Activated CD8-positive, alpha-beta T cell treated with anti-CD3 and anti-CD28 coated beads for 36 hours (primary cell): Measurements from ENCODE around the gene USP34. TPM values are rescaled to one million over a fixed set of nuclear protein-coding genes. Genes with fewer than 3 reads are reported as not detected.
A peak's percentile ranks its signal among the peaks of the same experiment; 100 is the strongest.
"Not testable (repeated sequence)": the region's sequence is repeated elsewhere in the genome, so short reads cannot be mapped to it uniquely, and the experiment has no call there.

Experiments used
- ATAC-seq: fragments of 200-7000 bp; cut with Tn5 transposase; one replicate; pipeline ENCODE4 v1.10.0; 2021; ENCODE audit warnings: mild to moderate bottlenecking, moderate library complexity
- CTCF ChIA-PET: fragments of 350-600 bp; sonication (Branson Sonifier 250); formaldehyde crosslinking; loops from one replicate; lab custom pipeline; 2021; ENCODE audit warnings: antibody characterized with exemption; lab: Charles Lee
- POLR2A ChIA-PET: fragments of 350-600 bp; sonication (Branson Sonifier 250); formaldehyde crosslinking; loops from one replicate; lab custom pipeline; 2021; ENCODE audit warnings: antibody characterized with exemption; lab: Charles Lee
- DNase-seq: peaks from one replicate; pipeline ENCODE4 v3.0.0-alpha.2; 2020
- H3K27ac Mint-ChIP-seq: one replicate; pipeline ENCODE4 v1.8.0; 2021; ENCODE audit warnings: mild to moderate bottlenecking, mixed read lengths
- H3K27me3 Mint-ChIP-seq: one replicate; pipeline ENCODE4 v1.8.0; 2021; ENCODE audit warnings: mixed read lengths
- H3K36me3 Mint-ChIP-seq: one replicate; pipeline ENCODE4 v1.8.0; 2021; ENCODE audit warnings: low read depth, mixed read lengths
- H3K4me1 Mint-ChIP-seq: one replicate; pipeline ENCODE4 v1.8.0; 2021; ENCODE audit warnings: low read depth, mixed read lengths
- H3K4me3 Mint-ChIP-seq: one replicate; pipeline ENCODE4 v1.8.0; 2021; ENCODE audit warnings: mild to moderate bottlenecking, moderate library complexity, mixed read lengths
- H3K9me3 Mint-ChIP-seq: one replicate; pipeline ENCODE4 v1.8.0; 2021; ENCODE audit warnings: mixed read lengths
- intact Hi-C: fragments of 100-400 bp; cut with micrococcal nuclease; formaldehyde crosslinking; loops from one replicate; pipeline ENCODE4 v1.10.0; 2022
- total RNA-seq, 2 experiments: library from RNA; stranded (reverse); gene quantifications; one replicate each; pipeline ENCODE4 v1.2.3, GENCODE V29; 2021
- TF ChIP-seq, protein P1 (sequence below): fragments of 200-600 bp; IDR thresholded peaks from one replicate; pipeline ENCODE4 v1.8.0; 2022; ENCODE audit warnings: antibody characterized with exemption, mild to moderate bottlenecking

USP34 gene
- total RNA-seq, 2 experiments from 2014 or later: 69.0 to 71.3 TPM

DNA sequence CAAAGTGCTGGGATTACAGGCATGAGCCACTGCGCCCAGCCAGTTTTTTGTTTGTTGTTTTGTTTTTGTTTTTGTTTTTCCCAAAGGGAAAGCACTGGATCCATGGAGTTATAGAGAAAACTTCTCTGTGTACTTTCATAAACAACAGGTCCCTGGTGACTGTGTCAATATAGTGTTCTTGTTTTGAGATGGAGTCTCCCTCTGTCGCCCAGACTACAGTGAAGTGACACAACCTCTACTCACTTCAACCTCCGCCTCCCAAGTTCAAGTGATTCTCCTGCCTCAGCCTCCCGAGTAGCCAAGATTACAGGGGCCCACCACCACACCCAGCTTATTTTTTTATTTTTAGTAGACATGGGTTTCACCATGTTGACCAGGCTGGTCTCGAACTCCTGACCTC, 16.5 kb downstream of the USP34 start:
- Mint-ChIP-seq H3K27me3 (no peaks in the 10 kb centered on the region), H3K36me3 (peaks cover 30% of the 10 kb centered on the region), H3K4me3 (no peak overlapping the region), H3K27ac (peak overlapping the region; percentile 15), H3K9me3 (no peaks in the 10 kb centered on the region), H3K4me1 (peaks cover 46% of the 10 kb centered on the region)
- DNase-seq: no peak
- CTCF ChIA-PET: interaction anchor here (0.8 to 2.4 kb wide), 2 partner anchors 16 to 28 kb away, joined by 3 to 10 read pairs; no protein-coding TSS in a partner anchor
- intact Hi-C loops: no loop called here
- ATAC-seq: no peak
- POLR2A ChIA-PET: interaction anchor here (0.6 kb wide), 1 partner anchor 16 kb away, joined by 3 read pairs; no protein-coding TSS in a partner anchor
- TF ChIP-seq, protein P1, sequence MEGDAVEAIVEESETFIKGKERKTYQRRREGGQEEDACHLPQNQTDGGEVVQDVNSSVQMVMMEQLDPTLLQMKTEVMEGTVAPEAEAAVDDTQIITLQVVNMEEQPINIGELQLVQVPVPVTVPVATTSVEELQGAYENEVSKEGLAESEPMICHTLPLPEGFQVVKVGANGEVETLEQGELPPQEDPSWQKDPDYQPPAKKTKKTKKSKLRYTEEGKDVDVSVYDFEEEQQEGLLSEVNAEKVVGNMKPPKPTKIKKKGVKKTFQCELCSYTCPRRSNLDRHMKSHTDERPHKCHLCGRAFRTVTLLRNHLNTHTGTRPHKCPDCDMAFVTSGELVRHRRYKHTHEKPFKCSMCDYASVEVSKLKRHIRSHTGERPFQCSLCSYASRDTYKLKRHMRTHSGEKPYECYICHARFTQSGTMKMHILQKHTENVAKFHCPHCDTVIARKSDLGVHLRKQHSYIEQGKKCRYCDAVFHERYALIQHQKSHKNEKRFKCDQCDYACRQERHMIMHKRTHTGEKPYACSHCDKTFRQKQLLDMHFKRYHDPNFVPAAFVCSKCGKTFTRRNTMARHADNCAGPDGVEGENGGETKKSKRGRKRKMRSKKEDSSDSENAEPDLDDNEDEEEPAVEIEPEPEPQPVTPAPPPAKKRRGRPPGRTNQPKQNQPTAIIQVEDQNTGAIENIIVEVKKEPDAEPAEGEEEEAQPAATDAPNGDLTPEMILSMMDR: no peak

DNA sequence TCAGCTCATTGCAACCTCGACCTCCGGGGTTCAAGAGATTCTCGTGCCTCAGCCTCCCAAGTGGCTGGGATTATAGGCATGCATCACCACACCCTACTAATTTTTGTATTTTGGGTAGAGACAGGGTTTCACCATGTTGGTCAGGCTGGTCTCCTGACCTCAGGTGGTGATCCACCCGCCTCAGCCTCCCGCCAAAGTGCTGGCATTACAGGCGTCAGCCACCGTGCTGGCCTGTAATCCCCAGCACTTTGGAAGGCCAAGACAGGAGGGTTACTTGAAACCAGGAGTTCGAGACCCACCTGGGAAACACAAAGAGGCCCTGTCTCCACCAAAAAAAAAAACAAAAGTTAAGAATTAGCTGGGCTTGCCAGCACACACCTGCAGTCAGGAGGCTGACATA, 18.5 kb downstream of the USP34 start:
- Mint-ChIP-seq H3K36me3 (peaks cover 32% of the 10 kb centered on the region), H3K9me3 (no peaks in the 10 kb centered on the region), H3K27me3 (no peaks in the 10 kb centered on the region), H3K27ac (peak overlapping the region; percentile 49), H3K4me1 (peaks cover 39% of the 10 kb centered on the region), H3K4me3 (no peak overlapping the region)
- DNase-seq (no peak), ATAC-seq (no peak)
- ChIA-PET CTCF (interaction anchor here (2.4 kb wide), 1 partner anchor 26 kb away, joined by 10 read pairs; no protein-coding TSS in a partner anchor), POLR2A (interaction anchor here (1.0 kb wide), 1 partner anchor 13 kb away, joined by 3 read pairs; no protein-coding TSS in a partner anchor)
- intact Hi-C loops: no loop called here
- TF ChIP-seq, protein P1: no peak

DNA sequence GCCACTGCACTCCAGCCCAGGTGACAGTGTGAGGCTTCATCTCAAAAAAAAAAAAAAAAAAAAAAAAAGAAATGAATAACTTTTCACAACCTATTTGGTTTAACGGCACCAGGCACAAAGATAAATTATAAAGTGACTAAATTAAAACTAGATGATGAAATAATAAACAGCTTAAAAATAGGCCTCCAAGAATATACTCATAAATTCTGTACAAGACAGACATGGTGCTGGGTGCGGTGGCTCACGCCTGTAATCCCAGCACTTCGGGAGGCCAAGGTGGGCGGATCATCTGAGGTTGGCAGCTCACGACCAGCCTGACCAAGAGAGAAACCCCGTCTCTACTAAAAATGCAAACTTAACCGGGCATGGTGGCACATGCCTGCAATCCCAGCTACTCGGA, 19.7 kb downstream of the USP34 start:
- ChIA-PET CTCF (interaction anchor here (1.4 kb wide), 1 partner anchor 25 kb away, joined by 4 read pairs; no protein-coding TSS in a partner anchor), POLR2A (no interaction called here)
- Mint-ChIP-seq H3K27ac (no peak overlapping the region), H3K4me3 (no peak overlapping the region), H3K9me3 (no peaks in the 10 kb centered on the region), H3K4me1 (peaks cover 35% of the 10 kb centered on the region), H3K36me3 (peaks cover 31% of the 10 kb centered on the region), H3K27me3 (no peaks in the 10 kb centered on the region)
- intact Hi-C loops: no loop called here
- ATAC-seq (no peak), DNase-seq (no peak)
- TF ChIP-seq, protein P1: no peak

DNA sequence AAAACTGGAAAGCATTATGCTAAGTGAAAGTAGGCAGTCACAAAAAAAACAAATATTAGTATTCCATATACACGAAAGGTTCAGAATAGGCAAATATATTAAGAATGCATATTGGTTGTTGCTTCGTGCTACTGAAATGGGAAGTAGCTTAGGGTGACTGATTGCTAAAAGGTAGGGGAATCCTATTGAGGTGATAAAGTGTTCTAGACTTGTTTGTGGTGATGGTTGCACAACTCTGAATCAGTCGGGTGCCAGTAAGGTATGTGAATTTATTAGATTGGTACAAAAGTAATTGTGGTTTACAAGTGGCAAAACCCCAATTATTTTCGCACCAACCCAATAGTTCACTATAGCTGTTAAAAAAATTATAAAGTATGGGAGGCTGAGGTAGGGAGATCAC, 20.7 kb downstream of the USP34 start:
- TF ChIP-seq, protein P1: no peak
- ChIA-PET POLR2A (interaction anchor here (0.8 kb wide), 1 partner anchor 20 kb away, joined by 3 read pairs; no protein-coding TSS in a partner anchor), CTCF (interaction anchor here (1.2 kb wide), 1 partner anchor 24 kb away, joined by 3 read pairs; no protein-coding TSS in a partner anchor)
- H3K4me3 Mint-ChIP-seq: no peak overlapping the region
- peaks cover 28% of the 10 kb centered on the region for H3K4me1 Mint-ChIP-seq
- ATAC-seq (no peak), DNase-seq (no peak)
- intact Hi-C loops: no loop called here
- peaks cover 24% of the 10 kb centered on the region for H3K36me3 Mint-ChIP-seq
- H3K27me3 Mint-ChIP-seq: no peaks in the 10 kb centered on the region
- no peak overlapping the region for H3K27ac Mint-ChIP-seq
- H3K9me3 Mint-ChIP-seq: no peaks in the 10 kb centered on the region

DNA sequence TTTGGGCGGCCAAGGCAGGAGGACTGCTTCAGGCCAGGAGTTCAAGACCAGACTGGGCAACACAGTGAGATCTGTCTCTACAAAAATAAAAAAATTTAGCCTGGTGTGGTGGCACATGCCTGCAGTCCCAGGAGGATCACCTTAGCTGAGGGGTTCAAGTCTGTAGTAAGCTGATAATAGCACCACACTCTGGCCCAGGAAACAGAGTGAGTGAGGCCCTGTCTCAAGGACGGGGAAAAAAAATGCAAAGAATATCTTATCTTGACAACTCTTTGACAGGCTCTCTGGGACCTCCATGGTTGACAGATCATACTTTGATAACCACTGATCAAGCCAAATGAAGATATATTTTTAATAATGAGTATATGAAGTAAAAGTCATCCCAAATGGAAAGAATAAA, 22.7 kb downstream of the USP34 start:
- ChIA-PET CTCF (no interaction called here), POLR2A (no interaction called here)
- Mint-ChIP-seq H3K4me1 (peaks cover 36% of the 10 kb centered on the region), H3K27me3 (no peaks in the 10 kb centered on the region), H3K36me3 (peaks cover 35% of the 10 kb centered on the region), H3K4me3 (no peak overlapping the region), H3K27ac (no peak overlapping the region), H3K9me3 (no peaks in the 10 kb centered on the region)
- TF ChIP-seq, protein P1: no peak
- ATAC-seq (no peak), DNase-seq (no peak)
- intact Hi-C loops: no loop called here

DNA sequence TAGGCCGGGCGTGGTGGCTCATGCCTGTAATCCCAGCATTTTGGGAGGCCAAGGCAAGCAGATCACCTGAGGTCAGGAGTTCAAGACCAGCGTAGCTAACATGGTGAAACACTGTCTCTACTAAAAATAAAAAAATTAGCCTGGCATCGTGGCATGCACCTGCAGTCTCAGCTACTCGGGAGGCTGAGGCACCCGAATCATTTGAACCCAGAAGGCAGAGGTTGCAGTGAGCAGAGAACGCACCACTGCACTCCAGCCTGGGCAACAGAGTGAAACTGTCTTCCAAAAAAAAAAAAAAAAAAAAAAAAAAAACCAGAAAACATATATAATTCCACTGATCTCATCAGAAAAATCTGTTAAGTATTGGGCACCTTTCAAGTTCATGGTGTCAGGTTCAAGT, 23.9 kb downstream of the USP34 start:
- ATAC-seq, H3K9me3 Mint-ChIP-seq: not testable (repeated sequence)
- H3K4me1 Mint-ChIP-seq: peaks cover 46% of the 10 kb centered on the region

More for the DNA sequence above, 23.9 kb downstream of the USP34 start:
- H3K36me3 Mint-ChIP-seq: peaks cover 32% of the 10 kb centered on the region
- POLR2A ChIA-PET, intact Hi-C loops, H3K27me3 Mint-ChIP-seq, H3K4me3 Mint-ChIP-seq, DNase-seq, H3K27ac Mint-ChIP-seq: not testable (repeated sequence)
- CTCF ChIA-PET: interaction anchor here (1.2 to 1.4 kb wide), 2 partner anchors 10 to 21 kb away, joined by 4 to 8 read pairs; no protein-coding TSS in a partner anchor
